ENCODE data around the gene PMS1. TPM values are rescaled to one million over a fixed set of nuclear protein-coding genes. Genes with fewer than 3 reads are reported as not detected.
"Not testable (repeated sequence)": the region's sequence is repeated elsewhere in the genome, so short reads cannot be mapped to it uniquely, and the experiment has no call there.

The PMS1 gene
- total RNA-seq, 1 experiment from 2014 or later, result 56.1 TPM

- DNase-seq (ENCODE audit: low read depth), result no peak
Measured at GRCh38 chr2:189818249-189819038, 34.2 kb downstream of the PMS1 start.

GRCh38 chr2:189819297-189819704 lies 35.1 kb downstream of the PMS1 start:
- no peak for DNase-seq (ENCODE audit: low read depth)

GRCh38 chr2:189821953-189822748 lies 37.9 kb downstream of the PMS1 start:
- DNase-seq (ENCODE audit: low read depth), result no peak

- DNase-seq (ENCODE audit: low read depth), result no peak
Measured at GRCh38 chr2:189824694-189825396, 40.6 kb downstream of the PMS1 start.

- no peak for DNase-seq (ENCODE audit: low read depth)
Measured at GRCh38 chr2:189826039-189826438, 41.8 kb downstream of the PMS1 start.

GRCh38 chr2:189829102-189829833 lies 45.0 kb downstream of the PMS1 start:
- no peak for DNase-seq (ENCODE audit: low read depth)

- no peak for DNase-seq (ENCODE audit: low read depth)
Measured at GRCh38 chr2:189830510-189830909, 46.3 kb downstream of the PMS1 start.

GRCh38 chr2:189834059-189834458 lies 49.8 kb downstream of the PMS1 start:
- no peak for DNase-seq (ENCODE audit: low read depth)

GRCh38 chr2:189834642-189835041 lies 50.4 kb downstream of the PMS1 start:
- DNase-seq (ENCODE audit: low read depth), result not testable (repeated sequence)

GRCh38 chr2:189835855-189836558 lies 51.8 kb downstream of the PMS1 start:
- DNase-seq (ENCODE audit: low read depth), result no peak

GRCh38 chr2:189836644-189837043 lies 52.4 kb downstream of the PMS1 start:
- DNase-seq (ENCODE audit: low read depth), result peak; percentile 6

GRCh38 chr2:189837326-189837725 lies 53.1 kb downstream of the PMS1 start:
- no peak for DNase-seq (ENCODE audit: low read depth)

- no peak for DNase-seq (ENCODE audit: low read depth)
Measured at GRCh38 chr2:189841019-189841418, 56.8 kb downstream of the PMS1 start.

- no peak for DNase-seq (ENCODE audit: low read depth)
Measured at GRCh38 chr2:189848276-189848675, 64.0 kb downstream of the PMS1 start.

- no peak for DNase-seq (ENCODE audit: low read depth)
Measured at GRCh38 chr2:189849550-189849949, 65.3 kb downstream of the PMS1 start.

- no peak for DNase-seq (ENCODE audit: low read depth)
Measured at GRCh38 chr2:189851174-189851826, 67.0 kb downstream of the PMS1 start.

GRCh38 chr2:189854187-189854586 lies 69.9 kb downstream of the PMS1 start:
- DNase-seq (ENCODE audit: low read depth), result no peak

- no peak for DNase-seq (ENCODE audit: low read depth)
Measured at GRCh38 chr2:189854940-189855339, 70.7 kb downstream of the PMS1 start.

- DNase-seq (ENCODE audit: low read depth), result no peak
Measured at GRCh38 chr2:189858291-189858690, 74.0 kb downstream of the PMS1 start.

- DNase-seq (ENCODE audit: low read depth), result no peak
Measured at GRCh38 chr2:189860161-189860560, 75.9 kb downstream of the PMS1 start.

- DNase-seq (ENCODE audit: low read depth), result no peak
Measured at GRCh38 chr2:189862751-189863150, 78.5 kb downstream of the PMS1 start.
